PC-9 (cell line): Measurements from ENCODE around the gene OR2A12.

Experiments
- CTCF ChIP-seq: fragments of 200-600 bp; sonication (generic); conservative IDR thresholded peaks from 2 replicates; pipeline ENCODE4 v1.6.1; 2017; ENCODE audit warnings: mixed run types, antibody characterized with exemption, mild to moderate bottlenecking, moderate library complexity
- EZH2 ChIP-seq: fragments of 200-600 bp; sonication (generic); IDR thresholded peaks from 2 replicates; pipeline ENCODE4 v1.8.0; 2017; ENCODE audit warnings: antibody characterized with exemption, low read depth

DNA sequence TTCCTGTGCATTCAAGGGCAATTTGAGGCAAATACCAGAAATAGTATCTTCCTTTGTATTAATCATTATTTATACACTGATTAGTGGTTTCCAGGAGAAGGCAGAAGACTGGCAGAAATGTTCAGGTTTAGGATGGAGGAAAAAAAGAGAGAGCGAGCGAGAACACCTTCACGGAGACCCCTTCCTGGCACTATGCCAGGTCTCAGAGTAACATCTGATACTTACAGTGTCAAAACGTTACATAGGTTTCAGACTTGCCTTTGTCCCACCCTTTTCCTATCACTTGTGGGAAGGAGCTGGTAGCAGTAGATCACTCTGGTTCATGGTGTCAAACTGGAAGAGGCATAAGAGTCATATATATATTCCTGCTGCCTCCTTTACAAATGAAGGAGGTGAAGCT lies 652 bp downstream of the OR2A12 start:
- TF ChIP-seq CTCF (no peak), EZH2 (no peak)
